HuH-7 (cell line): ENCODE measurements around the gene ARPC1B.
A peak's percentile ranks its signal among the peaks of the same experiment; 100 is the strongest.
"Not testable (repeated sequence)": the region's sequence is repeated elsewhere in the genome, so short reads cannot be mapped to it uniquely, and the experiment has no call there.

Experiments
- DNase-seq: peaks from one replicate; pipeline ENCODE4 v3.0.0; 2011; ENCODE audit warnings: low spot score

Gene ARPC1B

GRCh38 chr7:99374111-99375064 is at the start of gene ARPC1B:
Gene ARPC1B, plus strand, starts transcription at chr7:99374730. Its CDS starts 10,985 bp downstream, at chr7:99385715.
- peak; percentile 95 for DNase-seq

- DNase-seq: no peak
Measured at GRCh38 chr7:99325001-99325493, 49.5 kb upstream of the ARPC1B start.

- peak; percentile 98 for DNase-seq
Measured at GRCh38 chr7:99325592-99326407, 48.7 kb upstream of the ARPC1B start, which contains the start of gene ARPC1A. Gene ARPC1A, plus strand, starts transcription at chr7:99325898. Its CDS starts 7,456 bp downstream, at chr7:99333354.

GRCh38 chr7:99326408-99326782 is 48.1 kb upstream of the ARPC1B start:
- DNase-seq: no peak

- DNase-seq: peak; percentile 50
Measured at GRCh38 chr7:99330314-99330961, 44.1 kb upstream of the ARPC1B start.

- no peak for DNase-seq
Measured at GRCh38 chr7:99331002-99331401, 43.5 kb upstream of the ARPC1B start.

GRCh38 chr7:99339595-99339994 is 34.9 kb upstream of the ARPC1B start:
- DNase-seq: no peak

- DNase-seq: no peak
Measured at GRCh38 chr7:99340659-99341058, 33.9 kb upstream of the ARPC1B start.

GRCh38 chr7:99344061-99344647 is 30.4 kb upstream of the ARPC1B start:
- no peak for DNase-seq

GRCh38 chr7:99350641-99351040 is 23.9 kb upstream of the ARPC1B start:
- DNase-seq: not testable (repeated sequence)

- DNase-seq: no peak
Measured at GRCh38 chr7:99352247-99352646, 22.3 kb upstream of the ARPC1B start.

GRCh38 chr7:99355098-99355497 is 19.4 kb upstream of the ARPC1B start:
- DNase-seq: no peak

GRCh38 chr7:99357701-99358490 is 16.6 kb upstream of the ARPC1B start:
- no peak for DNase-seq

- not testable (repeated sequence) for DNase-seq
Measured at GRCh38 chr7:99358521-99358920, 16.0 kb upstream of the ARPC1B start.

- DNase-seq: no peak
Measured at GRCh38 chr7:99359465-99360154, 14.9 kb upstream of the ARPC1B start.

GRCh38 chr7:99362801-99363200 is 11.7 kb upstream of the ARPC1B start:
- DNase-seq: no peak

- no peak for DNase-seq
Measured at GRCh38 chr7:99363286-99363685, 11.2 kb upstream of the ARPC1B start.

GRCh38 chr7:99365318-99366141 is 9.0 kb upstream of the ARPC1B start:
- peak; percentile 83 for DNase-seq

- DNase-seq: no peak
Measured at GRCh38 chr7:99366646-99367045, 7.9 kb upstream of the ARPC1B start.
